Right lobe of liver (tissue), 4 donors: Measurements from ENCODE around the gene FIS1.
A peak's percentile ranks its signal among the peaks of the same experiment; 100 is the strongest.

Source experiments
- CTCF ChIP-seq, 4 donors: fragments of 200-600 bp in 3 of 4; fragments of 450-650 bp in 1 of 4; IDR thresholded peaks; one replicate each; pipeline versions ENCODE4 v1.5.1 to v1.8.0; 2016 to 2022; ENCODE audit warnings: antibody characterized with exemption in 4 of 4, mild to moderate bottlenecking in 2 of 4
- POLR2A ChIP-seq: fragments of 450-650 bp; IDR thresholded peaks from one replicate; pipeline ENCODE4 v1.6.1; 2017; ENCODE audit warnings: antibody characterized with exemption, mild to moderate bottlenecking
- donor health status: DM: no; HTN: no; CAD: no.
- donor health status: DM: no; HTN: no; CAD: no.
- donor health status: DM: no; HTN: yes; CAD: no.

- TF ChIP-seq POLR2A: peak; percentile 65
- TF ChIP-seq CTCF (IDR thresholded peaks at IDR 0.05): no peak
Observed at GRCh38 chr7:101237206-101238067, 7.4 kb downstream of the FIS1 start, which contains the start of gene CLDN15.
